ENCODE results near the gene BEX1. TPM values are rescaled to one million over a fixed set of nuclear protein-coding genes. Genes with fewer than 3 reads are reported as not detected.
"Not testable (repeated sequence)": the region's sequence is repeated elsewhere in the genome, so short reads cannot be mapped to it uniquely, and the experiment has no call there.

Gene BEX1
- total RNA-seq, 1 donor from 2014 or later: 63.5 TPM

- no peak overlapping the region for H3K4me3 ChIP-seq
- H3K4me1 ChIP-seq: no peaks in the 10 kb centered on the region
- H3K27me3 ChIP-seq: no peaks in the 10 kb centered on the region
- H3K27ac Mint-ChIP-seq: no peak overlapping the region
- no peak overlapping the region for H3K9ac ChIP-seq
- no peak for TF ChIP-seq EZH2phosphoT487 (IDR thresholded peaks at IDR 0.05)
- no peak for TF ChIP-seq CTCF (IDR thresholded peaks at IDR 0.05)
- no peak for TF ChIP-seq EZH2 (IDR thresholded peaks at IDR 0.05)
- no peak overlapping the region for H3K4me3 Mint-ChIP-seq
- H3F3A ChIP-seq (ENCODE audit: low read depth): no peaks in the 10 kb centered on the region
- H3K27ac ChIP-seq: no peak overlapping the region
- no peak overlapping the region for H3K4me2 ChIP-seq
- no peaks in the 10 kb centered on the region for H3K4me1 Mint-ChIP-seq
- no peaks in the 10 kb centered on the region for H3K36me3 Mint-ChIP-seq
- no peak for DNase-seq (ENCODE audit: low spot score)
- H2AFZ ChIP-seq (replicated peaks): no peak overlapping the region
- no peaks in the 10 kb centered on the region for H3K79me2 ChIP-seq (ENCODE audit: low read depth)
- H3K27me3 Mint-ChIP-seq (ENCODE audit: insufficient read depth, low read depth): peaks cover 6% of the 10 kb centered on the region
- no peaks in the 10 kb centered on the region for H4K20me1 ChIP-seq (ENCODE audit: low read depth)
- no peaks in the 10 kb centered on the region for H3K9me3 Mint-ChIP-seq
- H3K9me3 ChIP-seq (ENCODE audit: low read depth): no peaks in the 10 kb centered on the region
- H3K36me3 ChIP-seq: no peaks in the 10 kb centered on the region
Observed at GRCh38 chrX:103056902-103057301, 7.1 kb downstream of the BEX1 start.

GRCh38 chrX:103052625-103053024, 11.3 kb downstream of the BEX1 start:
- Histone ChIP-seq H3K36me3 (no peaks in the 10 kb centered on the region), H3F3A (ENCODE audit: low read depth) (no peaks in the 10 kb centered on the region), H3K27me3 (no peaks in the 10 kb centered on the region), H3K4me2 (no peak overlapping the region), H4K20me1 (ENCODE audit: low read depth) (no peaks in the 10 kb centered on the region), H2AFZ (replicated peaks) (no peak overlapping the region), H3K9me3 (ENCODE audit: low read depth) (peaks cover 4% of the 10 kb centered on the region), H3K4me1 (no peaks in the 10 kb centered on the region), H3K4me3 (no peak overlapping the region), H3K9ac (no peak overlapping the region), H3K79me2 (ENCODE audit: low read depth) (no peaks in the 10 kb centered on the region), H3K27ac (no peak overlapping the region)
- peaks cover 7% of the 10 kb centered on the region for H3K27me3 Mint-ChIP-seq (ENCODE audit: insufficient read depth, low read depth)
- H3K4me1 Mint-ChIP-seq: no peaks in the 10 kb centered on the region
- no peak overlapping the region for H3K4me3 Mint-ChIP-seq
- H3K9me3 Mint-ChIP-seq: peaks cover 2% of the 10 kb centered on the region
- H3K27ac Mint-ChIP-seq: no peak overlapping the region
- no peak for DNase-seq (ENCODE audit: low spot score)
- no peaks in the 10 kb centered on the region for H3K36me3 Mint-ChIP-seq
- TF ChIP-seq EZH2 (IDR thresholded peaks at IDR 0.05) (no peak), CTCF (IDR thresholded peaks at IDR 0.05) (no peak), EZH2phosphoT487 (IDR thresholded peaks at IDR 0.05) (no peak)

- Mint-ChIP-seq H3K4me3 (no peak overlapping the region), H3K27me3 (ENCODE audit: insufficient read depth, low read depth) (peaks cover 7% of the 10 kb centered on the region), H3K36me3 (no peaks in the 10 kb centered on the region), H3K27ac (no peak overlapping the region), H3K4me1 (no peaks in the 10 kb centered on the region), H3K9me3 (peaks cover 2% of the 10 kb centered on the region)
- no peak overlapping the region for H3K27ac ChIP-seq
- H3K36me3 ChIP-seq: no peaks in the 10 kb centered on the region
- H3K79me2 ChIP-seq (ENCODE audit: low read depth): no peaks in the 10 kb centered on the region
- no peaks in the 10 kb centered on the region for H4K20me1 ChIP-seq (ENCODE audit: low read depth)
- no peaks in the 10 kb centered on the region for H3F3A ChIP-seq (ENCODE audit: low read depth)
- no peak overlapping the region for H3K9ac ChIP-seq
- no peaks in the 10 kb centered on the region for H3K27me3 ChIP-seq
- H3K9me3 ChIP-seq (ENCODE audit: low read depth): peaks cover 4% of the 10 kb centered on the region
- H3K4me3 ChIP-seq: no peak overlapping the region
- DNase-seq (ENCODE audit: low spot score): no peak
- H2AFZ ChIP-seq (replicated peaks): no peak overlapping the region
- TF ChIP-seq EZH2 (IDR thresholded peaks at IDR 0.05): no peak
- no peak for TF ChIP-seq EZH2phosphoT487 (IDR thresholded peaks at IDR 0.05)
- no peak for TF ChIP-seq CTCF (IDR thresholded peaks at IDR 0.05)
- no peaks in the 10 kb centered on the region for H3K4me1 ChIP-seq
- H3K4me2 ChIP-seq: no peak overlapping the region
Observed at GRCh38 chrX:103051260-103051789, 12.6 kb downstream of the BEX1 start.

- H3K27me3 Mint-ChIP-seq (ENCODE audit: insufficient read depth, low read depth); DNase-seq (ENCODE audit: low spot score); H3K9me3 ChIP-seq (ENCODE audit: low read depth); H3K79me2 ChIP-seq (ENCODE audit: low read depth); H3K4me3 Mint-ChIP-seq; H3F3A ChIP-seq (ENCODE audit: low read depth); H3K27ac Mint-ChIP-seq; H3K9me3 Mint-ChIP-seq; H3K9ac ChIP-seq; H3K4me2 ChIP-seq; H3K4me1 Mint-ChIP-seq; H2AFZ ChIP-seq (replicated peaks); H3K4me1 ChIP-seq; H3K4me3 ChIP-seq; H4K20me1 ChIP-seq (ENCODE audit: low read depth); H3K36me3 ChIP-seq; H3K27ac ChIP-seq; H3K36me3 Mint-ChIP-seq; H3K27me3 ChIP-seq: not testable (repeated sequence)
Observed at GRCh38 chrX:103033371-103033770, 30.6 kb downstream of the BEX1 start.

Data from neural progenitor cell (in vitro differentiated cells).